ENCODE data around the gene FBXO46. TPM values are rescaled to one million over a fixed set of nuclear protein-coding genes. Genes with fewer than 3 reads are reported as not detected.
"Not testable (repeated sequence)": the region's sequence is repeated elsewhere in the genome, so short reads cannot be mapped to it uniquely, and the experiment has no call there.

FBXO46 gene
- total RNA-seq, 1 donor: 8.0 TPM

GRCh38 chr19:45757695-45758094 lies 27.0 kb upstream of the FBXO46 start:
- Histone ChIP-seq H3K4me3 (ENCODE audit: low read length) (no peak overlapping the region), H3K27me3 (ENCODE audit: insufficient read depth, low read length) (no peaks in the 10 kb centered on the region)

GRCh38 chr19:45754323-45754722 lies 23.6 kb upstream of the FBXO46 start:
- no peak overlapping the region for H3K4me3 ChIP-seq (ENCODE audit: low read length)
- H3K9me3 ChIP-seq (ENCODE audit: low read depth, low read length): no peaks in the 10 kb centered on the region
- H3K27me3 ChIP-seq (ENCODE audit: insufficient read depth, low read length): no peaks in the 10 kb centered on the region
- no peaks in the 10 kb centered on the region for H3K4me1 ChIP-seq (ENCODE audit: insufficient read depth, low read length)

More at GRCh38 chr19:45757695-45758094, 27.0 kb upstream of the FBXO46 start:
- no peaks in the 10 kb centered on the region for H3K4me1 ChIP-seq (ENCODE audit: insufficient read depth, low read length)
- H3K9me3 ChIP-seq (ENCODE audit: low read depth, low read length): no peaks in the 10 kb centered on the region

- Histone ChIP-seq H3K4me3 (ENCODE audit: low read length) (no peak overlapping the region), H3K27me3 (ENCODE audit: insufficient read depth, low read length) (no peaks in the 10 kb centered on the region), H3K4me1 (ENCODE audit: insufficient read depth, low read length) (no peaks in the 10 kb centered on the region), H3K9me3 (ENCODE audit: low read depth, low read length) (no peaks in the 10 kb centered on the region)
Measured at GRCh38 chr19:45753548-45753947, 22.9 kb upstream of the FBXO46 start.

GRCh38 chr19:45752639-45753038 lies 21.9 kb upstream of the FBXO46 start:
- H3K4me3 ChIP-seq (ENCODE audit: low read length): no peak overlapping the region
- H3K9me3 ChIP-seq (ENCODE audit: low read depth, low read length): no peaks in the 10 kb centered on the region
- no peaks in the 10 kb centered on the region for H3K27me3 ChIP-seq (ENCODE audit: insufficient read depth, low read length)
- no peaks in the 10 kb centered on the region for H3K4me1 ChIP-seq (ENCODE audit: insufficient read depth, low read length)

GRCh38 chr19:45751483-45751882 lies 20.8 kb upstream of the FBXO46 start:
- H3K4me3 ChIP-seq (ENCODE audit: low read length); H3K9me3 ChIP-seq (ENCODE audit: low read depth, low read length); H3K27me3 ChIP-seq (ENCODE audit: insufficient read depth, low read length); H3K4me1 ChIP-seq (ENCODE audit: insufficient read depth, low read length): not testable (repeated sequence)

GRCh38 chr19:45747513-45747912 lies 16.8 kb upstream of the FBXO46 start:
- Histone ChIP-seq H3K27me3 (ENCODE audit: insufficient read depth, low read length) (no peaks in the 10 kb centered on the region), H3K4me1 (ENCODE audit: insufficient read depth, low read length) (no peaks in the 10 kb centered on the region), H3K4me3 (ENCODE audit: low read length) (no peak overlapping the region), H3K9me3 (ENCODE audit: low read depth, low read length) (no peaks in the 10 kb centered on the region)

- Histone ChIP-seq H3K27me3 (ENCODE audit: insufficient read depth, low read length) (no peaks in the 10 kb centered on the region), H3K4me3 (ENCODE audit: low read length) (no peak overlapping the region), H3K9me3 (ENCODE audit: low read depth, low read length) (no peaks in the 10 kb centered on the region), H3K4me1 (ENCODE audit: insufficient read depth, low read length) (no peaks in the 10 kb centered on the region)
Measured at GRCh38 chr19:45746866-45747265, 16.2 kb upstream of the FBXO46 start.

- H3K9me3 ChIP-seq (ENCODE audit: low read depth, low read length): no peaks in the 10 kb centered on the region
- H3K4me3 ChIP-seq (ENCODE audit: low read length): no peak overlapping the region
- no peaks in the 10 kb centered on the region for H3K4me1 ChIP-seq (ENCODE audit: insufficient read depth, low read length)
- H3K27me3 ChIP-seq (ENCODE audit: insufficient read depth, low read length): no peaks in the 10 kb centered on the region
Measured at GRCh38 chr19:45745606-45746005, 14.9 kb upstream of the FBXO46 start.

- H3K4me1 ChIP-seq (ENCODE audit: insufficient read depth, low read length): peaks cover 13% of the 10 kb centered on the region
- no peak overlapping the region for H3K4me3 ChIP-seq (ENCODE audit: low read length)
- no peaks in the 10 kb centered on the region for H3K27me3 ChIP-seq (ENCODE audit: insufficient read depth, low read length)
- no peaks in the 10 kb centered on the region for H3K9me3 ChIP-seq (ENCODE audit: low read depth, low read length)
Measured at GRCh38 chr19:45742969-45743368, 12.3 kb upstream of the FBXO46 start.

GRCh38 chr19:45739498-45740439 lies 9.1 kb upstream of the FBXO46 start:
- no peaks in the 10 kb centered on the region for H3K27me3 ChIP-seq (ENCODE audit: insufficient read depth, low read length)
- no peak overlapping the region for H3K4me3 ChIP-seq (ENCODE audit: low read length)
- H3K9me3 ChIP-seq (ENCODE audit: low read depth, low read length): no peaks in the 10 kb centered on the region
- peaks cover 13% of the 10 kb centered on the region for H3K4me1 ChIP-seq (ENCODE audit: insufficient read depth, low read length)

- Histone ChIP-seq H3K9me3 (ENCODE audit: low read depth, low read length) (no peaks in the 10 kb centered on the region), H3K4me1 (ENCODE audit: insufficient read depth, low read length) (peaks cover 17% of the 10 kb centered on the region), H3K4me3 (ENCODE audit: low read length) (no peak within 1 kb of the TSS), H3K27me3 (ENCODE audit: insufficient read depth, low read length) (no peaks in the 10 kb centered on the region)
Measured at GRCh38 chr19:45733160-45733810, 2.6 kb upstream of the FBXO46 start, which contains the start of gene MEIOSIN. Gene MEIOSIN (plus strand): TSS chr19:45733439. CDS start chr19:45735377, 1,938 bp downstream.

- Histone ChIP-seq H3K4me3 (ENCODE audit: low read length) (peak overlapping the region; percentile 53), H3K27me3 (ENCODE audit: insufficient read depth, low read length) (no peaks in the 10 kb centered on the region), H3K4me1 (ENCODE audit: insufficient read depth, low read length) (peaks cover 19% of the 10 kb centered on the region), H3K9me3 (ENCODE audit: low read depth, low read length) (no peaks in the 10 kb centered on the region)
Measured at GRCh38 chr19:45729800-45730290, 851 bp downstream of the FBXO46 start.

GRCh38 chr19:45728683-45729082 lies 2.0 kb downstream of the FBXO46 start:
- not testable (repeated sequence) for H3K9me3 ChIP-seq (ENCODE audit: low read depth, low read length)

GRCh38 chr19:45720065-45720464 lies 10.6 kb downstream of the FBXO46 start:
- not testable (repeated sequence) for H3K4me3 ChIP-seq (ENCODE audit: low read length); H3K9me3 ChIP-seq (ENCODE audit: low read depth, low read length); H3K27me3 ChIP-seq (ENCODE audit: insufficient read depth, low read length)
- peaks cover 24% of the 10 kb centered on the region for H3K4me1 ChIP-seq (ENCODE audit: insufficient read depth, low read length)

More at GRCh38 chr19:45728683-45729082, 2.0 kb downstream of the FBXO46 start:
- peaks cover 19% of the 10 kb centered on the region for H3K4me1 ChIP-seq (ENCODE audit: insufficient read depth, low read length)
- H3K27me3 ChIP-seq (ENCODE audit: insufficient read depth, low read length); H3K4me3 ChIP-seq (ENCODE audit: low read length): not testable (repeated sequence)

GRCh38 chr19:45717983-45718650 lies 12.6 kb downstream of the FBXO46 start:
- Histone ChIP-seq H3K4me1 (ENCODE audit: insufficient read depth, low read length) (peaks cover 24% of the 10 kb centered on the region), H3K4me3 (ENCODE audit: low read length) (peak overlapping the region; percentile 84), H3K27me3 (ENCODE audit: insufficient read depth, low read length) (no peaks in the 10 kb centered on the region), H3K9me3 (ENCODE audit: low read depth, low read length) (no peaks in the 10 kb centered on the region)
